GM12801 (cell line): ENCODE measurements around the gene SOX13.

ENCODE experiments used
- TF ChIP-seq, protein P1 (sequence below): IDR thresholded peaks from one replicate; pipeline ENCODE4 v1.5.1; 2011; ENCODE audit warnings: control low read depth; ENCODE audit not compliant: insufficient read length; ENCODE audit errors: extremely low read depth

The SOX13 gene

DNA sequence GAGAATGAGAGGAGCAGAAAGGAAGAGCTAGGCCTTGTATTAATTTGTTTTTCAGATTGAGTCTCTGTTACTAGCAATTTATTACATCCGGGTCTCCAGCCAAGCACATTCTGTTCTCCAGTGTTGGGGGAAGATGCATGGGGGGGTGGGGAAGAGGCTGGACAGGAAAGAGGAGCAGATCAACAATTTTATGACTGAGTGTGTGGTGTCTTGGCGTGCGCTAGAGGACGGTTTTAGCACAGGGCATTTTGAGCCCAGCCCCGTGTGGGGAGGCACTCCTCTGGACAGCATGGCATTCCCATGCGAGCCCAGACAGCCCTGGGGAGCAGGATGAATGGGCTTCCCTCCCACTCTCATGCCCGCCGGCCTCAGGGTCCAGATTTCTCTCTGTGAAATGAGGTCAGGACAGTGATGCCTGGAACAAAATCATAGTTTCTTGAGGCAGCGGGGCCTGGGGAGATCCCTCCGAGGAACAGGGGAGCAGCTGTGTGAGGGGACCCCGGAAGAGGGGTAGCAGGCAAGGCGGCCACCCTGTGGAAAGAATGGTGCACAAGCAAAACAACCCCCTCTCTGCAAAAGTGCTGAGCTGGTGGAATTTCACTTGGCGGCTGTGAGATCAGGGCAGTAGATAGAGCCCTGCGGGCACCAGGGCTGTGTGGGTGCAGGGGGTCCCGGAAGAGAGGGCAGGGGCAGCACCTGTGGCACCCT, 16.3 kb downstream of the SOX13 start:
- TF ChIP-seq, protein P1, sequence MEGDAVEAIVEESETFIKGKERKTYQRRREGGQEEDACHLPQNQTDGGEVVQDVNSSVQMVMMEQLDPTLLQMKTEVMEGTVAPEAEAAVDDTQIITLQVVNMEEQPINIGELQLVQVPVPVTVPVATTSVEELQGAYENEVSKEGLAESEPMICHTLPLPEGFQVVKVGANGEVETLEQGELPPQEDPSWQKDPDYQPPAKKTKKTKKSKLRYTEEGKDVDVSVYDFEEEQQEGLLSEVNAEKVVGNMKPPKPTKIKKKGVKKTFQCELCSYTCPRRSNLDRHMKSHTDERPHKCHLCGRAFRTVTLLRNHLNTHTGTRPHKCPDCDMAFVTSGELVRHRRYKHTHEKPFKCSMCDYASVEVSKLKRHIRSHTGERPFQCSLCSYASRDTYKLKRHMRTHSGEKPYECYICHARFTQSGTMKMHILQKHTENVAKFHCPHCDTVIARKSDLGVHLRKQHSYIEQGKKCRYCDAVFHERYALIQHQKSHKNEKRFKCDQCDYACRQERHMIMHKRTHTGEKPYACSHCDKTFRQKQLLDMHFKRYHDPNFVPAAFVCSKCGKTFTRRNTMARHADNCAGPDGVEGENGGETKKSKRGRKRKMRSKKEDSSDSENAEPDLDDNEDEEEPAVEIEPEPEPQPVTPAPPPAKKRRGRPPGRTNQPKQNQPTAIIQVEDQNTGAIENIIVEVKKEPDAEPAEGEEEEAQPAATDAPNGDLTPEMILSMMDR: no peak

- TF ChIP-seq, protein P1: no peak
Measured at GRCh38 chr1:204091066-204091465, 18.2 kb downstream of the SOX13 start.

DNA sequence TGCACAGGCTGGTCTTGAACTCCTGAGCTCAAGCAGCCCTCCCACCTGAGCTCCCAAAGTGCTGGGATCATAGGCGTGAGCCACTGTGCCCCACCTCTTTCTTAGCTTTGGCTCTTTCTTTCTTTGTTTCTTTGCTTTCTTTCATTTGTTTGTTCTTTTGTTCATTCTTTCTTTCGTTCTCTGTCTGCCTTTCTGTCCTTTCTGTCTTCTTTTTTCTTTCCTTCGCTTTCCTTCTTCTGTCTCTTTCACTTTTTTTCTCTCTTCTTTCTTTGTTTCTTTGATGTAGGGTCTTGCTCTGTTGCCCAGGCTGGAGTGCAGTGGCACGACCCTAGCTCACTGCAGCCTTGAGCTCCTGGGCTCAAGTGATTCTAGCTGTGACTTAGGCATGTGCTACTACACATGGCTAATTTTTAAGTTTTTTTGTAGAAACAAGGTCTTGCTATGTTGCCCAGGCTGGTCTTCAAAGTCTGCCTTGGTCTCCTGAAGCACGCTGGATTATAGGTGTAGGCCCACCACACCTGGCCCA, 18.9 kb downstream of the SOX13 start:
- TF ChIP-seq, protein P1: no peak

DNA sequence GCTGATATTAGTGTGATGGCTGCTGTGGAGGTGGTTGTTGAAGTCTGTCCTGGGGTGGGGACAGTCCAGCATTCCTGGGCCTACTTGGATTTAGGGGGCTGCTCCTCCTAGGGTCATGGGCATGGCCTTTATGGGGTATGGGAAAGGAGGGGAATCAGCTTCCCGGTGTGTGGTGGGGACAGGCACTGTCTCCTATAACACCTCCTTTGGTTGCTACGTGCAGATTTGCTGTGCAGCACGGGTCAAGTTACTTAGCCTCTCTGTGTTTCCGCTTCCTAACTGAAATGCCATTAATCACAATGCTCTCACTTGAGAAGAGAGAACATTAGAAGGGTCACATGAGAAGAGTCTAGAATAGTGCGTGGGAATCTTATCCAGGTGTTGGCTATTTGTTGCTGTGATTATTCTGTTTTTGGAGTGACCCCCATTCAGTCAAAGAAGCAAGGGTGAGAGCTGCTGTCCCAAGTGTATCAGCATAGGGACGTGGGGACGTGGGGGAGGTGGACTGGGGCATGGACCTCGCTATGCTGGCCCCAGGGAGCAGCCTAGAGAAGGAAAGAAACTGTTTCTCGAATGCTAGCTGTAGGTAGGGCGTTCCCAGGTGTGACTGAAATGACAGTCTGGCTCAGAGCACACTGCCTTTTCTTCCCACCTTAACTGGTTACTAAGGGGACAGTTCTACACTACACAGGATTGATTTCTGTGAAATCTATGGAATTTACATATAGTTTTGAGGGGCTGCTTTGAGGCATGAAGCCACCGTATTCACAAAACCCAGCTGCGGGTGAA, 19.9 kb downstream of the SOX13 start:
- TF ChIP-seq, protein P1: no peak

- TF ChIP-seq, protein P1: no peak
Measured at GRCh38 chr1:204093421-204093717, 20.5 kb downstream of the SOX13 start.

DNA sequence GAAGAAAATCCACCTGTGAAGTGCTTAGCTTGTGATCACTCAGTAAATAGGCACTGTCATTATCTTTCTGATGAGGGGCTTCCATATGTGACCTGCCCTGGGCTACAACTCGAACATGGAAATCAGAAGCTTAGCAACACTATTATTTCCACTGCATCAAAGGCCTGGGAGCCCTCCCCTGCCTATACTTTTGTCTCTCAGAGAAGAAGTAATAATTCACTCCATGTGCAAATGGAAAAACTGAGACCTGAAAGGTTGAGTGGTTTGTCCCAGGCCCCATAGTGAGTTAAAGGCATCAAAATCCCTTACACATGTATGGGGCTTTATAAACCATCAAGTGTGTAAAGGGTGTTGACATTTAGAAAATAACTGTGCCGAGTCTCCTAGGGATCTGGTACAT, 20.9 kb downstream of the SOX13 start:
- TF ChIP-seq, protein P1: no peak

GRCh38 chr1:204094313-204094729, 21.4 kb downstream of the SOX13 start:
- TF ChIP-seq, protein P1: no peak
